Effector CD4-positive, alpha-beta T cell (primary cell): ENCODE data around the gene ARMH4. TPM values are rescaled to one million over a fixed set of nuclear protein-coding genes. Genes with fewer than 3 reads are reported as not detected.

Source experiments
- DNase-seq: peaks from one replicate; pipeline ENCODE4 v3.0.0-alpha.2; 2020
- total RNA-seq: gene quantifications from one replicate; lab custom pipeline; 2026; lab: John Stamatoyannopoulos, UW

ARMH4 gene
- not detected for total RNA-seq

DNA sequence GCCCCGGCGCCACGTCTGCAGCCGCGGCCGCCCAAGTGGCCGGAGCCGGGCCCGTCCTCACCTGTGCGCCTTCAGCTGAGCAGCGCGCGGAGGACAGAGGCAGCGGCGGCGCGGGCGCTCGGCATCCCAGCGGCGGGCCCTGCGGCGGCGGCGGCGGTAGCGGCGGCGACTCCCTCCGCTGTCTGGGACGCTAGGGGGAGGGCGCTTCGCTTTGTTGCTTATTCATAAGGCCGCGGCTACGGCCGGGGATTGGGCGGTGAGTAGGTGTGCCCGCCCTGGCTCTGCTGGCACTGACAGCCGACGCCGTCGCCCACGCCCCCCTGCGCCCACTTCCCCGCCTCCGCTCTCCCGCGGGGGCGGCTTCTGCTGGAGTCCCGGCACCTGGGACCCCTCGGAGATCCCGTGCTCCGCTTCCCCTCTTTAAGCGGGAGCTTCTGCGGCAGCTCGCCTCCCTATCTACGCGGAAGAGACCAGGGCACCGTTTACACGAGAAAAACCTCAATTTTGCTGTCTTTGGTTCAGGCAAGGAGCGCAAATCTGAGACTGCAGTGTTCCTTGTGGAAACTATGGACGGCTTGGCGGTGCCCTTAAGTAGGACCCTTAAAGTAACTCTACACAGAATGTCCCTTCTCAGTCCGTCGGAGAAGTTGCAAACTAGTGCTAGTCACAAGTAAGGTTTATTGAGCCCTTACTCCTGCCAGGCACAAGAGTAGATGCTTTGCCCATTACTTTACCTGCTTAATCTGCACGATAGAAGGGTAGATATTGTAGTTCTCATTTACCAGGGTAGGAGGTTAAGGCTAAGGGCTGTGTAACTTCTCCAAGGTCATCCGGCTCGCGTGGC, at the start of gene ARMH4:
TSS of gene ARMH4 (minus strand) at position 200 of the 844 bp plus-strand sequence. CDS start 12,855 bp downstream, outside the sequence.
- peak; percentile 32 for DNase-seq

GRCh38 chr14:58200846-58201245, 48.8 kb upstream of the ARMH4 start:
- no peak for DNase-seq

DNA sequence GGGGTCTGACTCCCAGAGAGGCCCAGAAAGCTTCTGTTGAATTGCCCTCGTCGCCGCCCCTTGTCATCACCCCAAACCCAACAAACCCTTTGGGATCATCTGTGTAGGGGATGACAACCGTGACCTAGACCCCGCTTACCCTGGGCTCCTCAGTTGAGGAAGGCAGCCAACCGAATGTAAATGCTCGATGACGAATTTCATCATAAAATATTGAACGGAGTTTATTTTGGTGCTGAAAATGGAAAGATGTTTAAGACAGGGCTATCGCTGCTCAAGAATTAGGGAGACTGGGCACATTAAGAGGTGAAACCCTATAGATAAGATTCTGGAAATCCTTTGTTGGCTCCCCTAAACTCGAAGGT, 48.4 kb upstream of the ARMH4 start:
- DNase-seq = no peak

DNA sequence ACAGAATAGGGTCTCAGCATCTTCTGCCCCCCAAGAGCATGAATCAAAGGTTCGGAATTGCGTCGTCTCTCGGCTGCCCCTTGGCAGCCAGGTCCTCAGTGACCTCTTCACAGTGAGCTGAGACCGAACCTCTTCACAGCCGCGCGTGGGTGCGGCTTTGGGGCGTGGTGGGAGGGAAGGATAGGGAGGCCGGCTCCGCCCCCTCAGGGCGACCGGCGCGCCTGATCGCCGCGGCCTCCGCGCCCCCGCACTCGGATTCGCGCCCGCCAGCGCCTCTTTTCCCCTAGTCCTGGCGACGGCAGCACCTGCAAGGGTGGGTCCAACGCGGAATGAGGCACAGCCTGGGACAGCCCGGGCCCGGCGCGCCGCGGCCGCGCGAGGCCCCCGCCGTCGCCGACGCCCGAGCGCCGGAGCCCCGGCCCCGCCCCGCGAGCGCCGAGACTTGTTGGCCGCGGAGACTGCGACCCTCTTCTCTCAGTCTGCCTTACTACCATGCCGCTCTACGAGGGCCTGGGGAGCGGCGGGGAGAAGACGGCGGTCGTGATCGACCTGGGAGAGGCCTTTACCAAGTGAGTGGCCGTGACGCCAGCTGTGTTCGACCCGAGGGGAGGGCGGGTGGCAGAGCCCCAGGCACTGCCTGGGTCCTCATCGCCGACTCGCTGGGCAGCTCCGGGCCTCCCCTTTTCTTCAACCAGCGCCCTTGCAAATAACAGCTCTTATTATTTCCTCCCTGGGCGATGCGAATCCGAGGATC, 47.9 kb upstream of the ARMH4 start, which contains the start of gene ACTR10:
TSS of gene ACTR10 (plus strand) at position 424 of the 754 bp plus-strand sequence. CDS start at position 493, 69 bp downstream.
- DNase-seq = peak; percentile 74

DNA sequence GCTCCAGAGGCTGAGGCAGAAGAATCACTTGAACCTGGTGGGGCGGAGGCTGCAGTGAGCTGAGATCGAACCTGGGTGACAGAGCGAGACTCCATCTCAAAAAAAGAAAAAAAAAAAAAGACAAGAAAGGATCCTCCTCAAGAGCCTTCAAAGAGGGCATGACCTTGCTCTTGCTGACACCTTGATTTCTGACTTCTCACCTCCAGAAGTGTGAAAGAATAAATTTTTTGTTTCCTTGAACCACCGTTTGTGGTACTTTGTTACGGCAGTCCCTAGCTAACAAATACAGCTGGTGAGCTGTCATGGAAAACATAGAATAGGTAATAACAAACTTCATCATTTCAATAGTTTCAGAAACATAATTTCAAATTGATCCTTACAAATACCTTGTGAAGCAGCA, 46.1 kb upstream of the ARMH4 start:
- no peak for DNase-seq

DNA sequence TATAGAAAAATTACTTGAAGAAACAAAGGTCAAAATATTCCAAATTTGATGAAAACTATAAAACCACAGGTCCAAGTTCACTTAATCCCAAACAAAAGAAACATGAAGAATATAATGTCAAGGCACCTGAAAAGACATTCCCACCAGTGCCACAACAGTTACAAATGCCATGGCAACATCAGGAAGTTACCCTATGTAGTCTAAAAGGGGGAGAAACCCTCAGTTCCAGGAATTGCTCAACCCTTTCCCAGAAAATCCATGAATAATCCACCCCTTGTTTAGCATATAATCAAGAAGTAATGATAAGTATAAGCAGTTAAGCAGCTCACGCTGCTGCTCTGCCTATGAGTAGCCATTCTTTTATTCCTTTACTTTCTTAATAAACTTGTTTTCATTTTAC, 44.2 kb upstream of the ARMH4 start:
- no peak for DNase-seq

DNA sequence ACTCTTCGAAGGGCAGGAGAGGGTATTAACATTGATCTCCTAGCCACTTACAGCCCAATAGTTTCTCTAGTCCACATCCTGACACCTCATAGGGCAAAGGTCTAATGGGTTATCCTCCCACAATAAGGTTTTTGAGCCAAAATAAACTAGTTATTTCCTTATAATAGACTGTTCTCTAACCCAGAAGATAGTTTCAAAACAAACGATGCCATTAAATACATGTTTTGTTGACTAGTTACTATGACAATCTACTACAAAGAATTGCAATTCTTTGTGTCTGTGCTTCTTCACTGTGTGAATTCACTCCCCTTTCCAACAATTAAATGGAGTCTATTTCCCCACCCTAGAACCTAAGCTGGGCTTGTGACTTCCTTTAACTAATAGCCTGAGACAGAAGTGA, 41.5 kb upstream of the ARMH4 start:
- no peak for DNase-seq

DNA sequence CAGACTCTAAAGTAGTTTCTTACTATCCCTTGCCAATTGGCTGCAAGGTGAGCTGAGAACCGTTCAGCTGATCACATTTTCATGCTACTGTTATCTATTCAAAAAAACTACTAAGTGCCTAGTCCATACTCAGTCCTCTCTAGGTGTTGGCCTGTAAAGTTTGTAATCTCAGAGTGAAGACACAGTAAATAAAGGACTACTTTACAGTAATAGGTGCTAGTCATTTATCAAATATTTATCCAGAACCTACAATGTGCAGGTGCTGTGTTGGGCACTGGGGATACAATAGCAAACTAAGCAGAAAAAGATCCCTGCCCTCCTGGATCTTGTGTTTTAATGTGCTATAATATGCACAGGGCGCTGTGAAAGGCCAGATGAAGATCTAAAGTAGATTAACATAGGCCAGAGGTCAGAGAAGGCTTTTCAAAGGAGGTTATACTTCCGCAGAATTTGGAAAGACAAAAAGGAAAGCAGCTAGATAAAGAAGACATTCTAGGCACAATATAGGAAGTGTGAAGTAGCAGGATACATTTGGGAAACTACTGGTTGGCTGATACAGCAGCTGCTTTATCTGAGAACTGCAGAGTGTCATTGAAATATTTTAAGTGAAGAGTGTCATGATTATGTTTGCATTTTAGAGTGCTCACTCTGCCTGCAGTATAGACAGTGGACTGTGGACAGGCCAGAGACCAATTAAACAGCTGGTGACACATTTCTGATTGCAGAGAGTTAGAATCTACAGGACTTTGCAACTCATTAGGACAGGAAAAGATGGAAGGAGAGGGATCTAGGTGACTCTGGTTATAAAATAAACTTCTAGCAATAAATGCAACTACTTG, 40.0 kb upstream of the ARMH4 start:
- DNase-seq = no peak

DNA sequence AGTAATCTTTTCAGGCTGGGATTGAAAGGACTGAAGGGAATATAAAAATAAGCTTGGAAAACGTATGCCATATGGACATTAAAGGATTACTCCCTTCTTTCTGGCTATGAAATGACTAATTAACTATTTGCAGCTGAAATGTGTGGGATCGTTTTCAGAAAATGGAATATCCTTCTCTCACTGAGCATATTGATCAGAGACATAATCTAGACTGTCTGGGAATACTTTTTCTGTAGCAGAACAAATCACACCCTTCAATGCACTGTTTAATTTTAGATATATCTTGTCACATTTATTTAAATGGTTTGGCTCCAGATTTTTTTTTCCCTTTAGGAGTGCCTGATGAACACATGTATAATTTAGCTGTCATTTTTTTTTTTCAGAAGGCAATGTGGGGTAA, 37.2 kb upstream of the ARMH4 start:
- DNase-seq = no peak

DNA sequence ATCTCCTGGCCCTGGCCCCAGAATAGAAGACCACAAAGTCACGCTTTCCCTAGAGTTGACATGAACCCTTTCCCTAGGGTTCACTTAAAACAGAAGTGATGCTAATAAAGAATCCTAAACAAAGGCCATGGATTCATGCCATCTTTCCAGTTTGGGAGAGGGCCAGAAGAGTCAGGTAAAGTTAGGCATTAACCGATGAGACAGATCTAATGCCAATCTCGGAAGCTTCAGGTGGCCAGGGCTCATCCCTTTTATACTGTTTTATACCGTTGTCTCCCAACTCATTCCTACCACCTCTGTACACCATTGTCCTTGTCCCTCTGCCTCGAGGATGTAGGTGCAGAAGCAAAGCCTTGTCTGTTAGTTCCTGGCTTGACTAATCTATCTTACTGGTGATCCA, 25.1 kb upstream of the ARMH4 start:
- no peak for DNase-seq

- no peak for DNase-seq
These were observed 19.1 kb upstream of the ARMH4 start for GRCh38 chr14:58171090-58171489.

GRCh38 chr14:58167891-58168290, 15.9 kb upstream of the ARMH4 start:
- no peak for DNase-seq

GRCh38 chr14:58167057-58167456, 15.0 kb upstream of the ARMH4 start:
- DNase-seq = no peak

- peak; percentile 65 for DNase-seq
These were observed 14.3 kb upstream of the ARMH4 start for GRCh38 chr14:58166005-58166983.

GRCh38 chr14:58160561-58160960, 8.5 kb upstream of the ARMH4 start:
- DNase-seq = no peak

GRCh38 chr14:58151133-58152013, 640 bp downstream of the ARMH4 start:
- DNase-seq = no peak

DNA sequence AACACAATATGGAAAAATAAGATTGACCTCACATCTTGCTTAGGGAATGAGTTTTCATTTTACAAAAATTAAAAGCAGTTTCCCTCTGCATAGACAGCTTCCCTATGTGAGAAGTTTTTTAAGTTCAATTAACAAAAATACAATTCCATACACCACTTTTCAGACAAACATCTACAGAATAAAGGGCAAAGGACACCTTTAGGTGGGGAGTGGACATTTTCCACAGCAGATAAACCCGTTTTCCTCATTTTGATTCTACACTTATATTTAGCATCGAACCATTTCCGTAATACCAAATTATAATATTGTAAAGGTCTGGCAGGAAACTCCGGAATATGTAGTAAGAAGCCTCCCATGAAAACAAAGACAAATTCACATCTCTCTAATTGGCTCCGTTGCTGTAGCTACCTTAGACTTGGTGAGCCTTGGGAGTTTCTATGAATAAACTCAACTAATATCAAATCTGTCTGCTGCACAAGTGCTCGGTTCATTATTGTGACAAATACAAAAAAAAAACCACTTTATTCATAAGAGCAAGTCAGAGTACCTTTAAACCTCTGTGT, 1.7 kb downstream of the ARMH4 start:
- no peak for DNase-seq

DNA sequence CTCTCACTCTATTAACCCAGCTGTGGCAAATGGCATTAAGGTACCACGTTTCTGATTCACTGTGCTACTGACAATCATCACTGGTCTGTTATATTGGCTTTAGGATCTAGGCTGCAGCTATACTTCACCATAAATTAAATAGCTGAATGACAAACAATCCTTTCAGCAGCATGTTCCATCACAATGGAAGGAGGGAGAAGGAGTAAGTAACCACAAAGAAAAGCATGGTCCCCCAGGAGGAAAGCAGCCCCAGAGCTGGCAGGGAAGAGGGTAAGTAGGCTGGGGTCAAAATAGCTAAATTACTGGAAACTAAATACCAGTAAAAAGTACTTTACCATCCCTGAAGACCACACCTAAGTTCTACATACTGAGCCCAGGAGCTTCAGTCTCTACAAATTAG, 2.8 kb downstream of the ARMH4 start:
- no peak for DNase-seq

GRCh38 chr14:58146399-58146798, 5.6 kb downstream of the ARMH4 start:
- DNase-seq = no peak

GRCh38 chr14:58145936-58146335, 6.1 kb downstream of the ARMH4 start:
- no peak for DNase-seq
